Vagina (tissue), 2 donors: Measurements from ENCODE around the gene PRIMPOL. TPM values are rescaled to one million over a fixed set of nuclear protein-coding genes. Genes with fewer than 3 reads are reported as not detected.

Source experiments
- DNase-seq, 2 donors: peaks; one replicate each; pipeline ENCODE4 v3.0.0-alpha.2; 2017; ENCODE audit errors: extremely low spot score in 2 of 2
- H3K27ac ChIP-seq: fragments of 200-600 bp; sonication (generic); one replicate; pipeline ENCODE4 v1.5.1; 2019
- H3K27me3 ChIP-seq: fragments of 200-600 bp; sonication (generic); one replicate; pipeline ENCODE4 v1.5.1; 2019
- H3K36me3 ChIP-seq, 2 donors: fragments of 200-600 bp; sonication (generic); one replicate each; pipeline ENCODE4 v1.5.1; 2017 to 2019
- H3K4me1 ChIP-seq: fragments of 200-600 bp; sonication (generic); one replicate; pipeline ENCODE4 v1.5.1; 2019
- H3K4me3 ChIP-seq, 2 donors: fragments of 200-600 bp; sonication (generic); 1 replicate in 1 of 2; 2 replicates in 1 of 2; pipeline ENCODE4 v1.5.1; 2016 to 2019
- H3K9me3 ChIP-seq: fragments of 200-600 bp; sonication (generic); one replicate; pipeline ENCODE4 v1.5.1; 2019
- POLR2A ChIP-seq, 2 donors: fragments of 450-650 bp; IDR thresholded peaks; one replicate each; pipeline ENCODE4 v1.6.1; 2017; ENCODE audit warnings: antibody characterized with exemption in 2 of 2, mild to moderate bottlenecking in 2 of 2, moderate library complexity in 2 of 2
- POLR2AphosphoS5 ChIP-seq, 2 donors: sonication (generic); formaldehyde crosslinking; IDR thresholded peaks; one replicate each; pipeline ENCODE4 v1.9.0; 2017; ENCODE audit warnings: antibody characterized with exemption in 2 of 2, mild to moderate bottlenecking in 2 of 2, low read depth in 1 of 2; ENCODE audit not compliant: insufficient read depth in 1 of 2
- intact Hi-C: fragments of 100-400 bp; cut with DNase I; formaldehyde crosslinking; loops from one replicate; pipeline ENCODE4 v1.15.1; 2023
- total RNA-seq: library from RNA; depleted of rRNA; stranded (reverse); fragments of >200 nt; gene quantifications from one replicate; pipeline ENCODE4 v1.2.3, GENCODE V29; 2016
- TF ChIP-seq, protein P1 (sequence below), 3 experiments: fragments of 450-650 bp in 2 of 3; fragments of 200-600 bp in 1 of 3; sonication (generic) in 1 of 3; IDR thresholded peaks; one replicate each; pipeline ENCODE4 v1.5.1; 2017 to 2019; ENCODE audit warnings: antibody characterized with exemption in 3 of 3, mild to moderate bottlenecking in 2 of 3, moderate library complexity in 2 of 3

PRIMPOL gene
- total RNA-seq, 1 donor from 2014 or later = 14.0 TPM

- no peak for DNase-seq
- Histone ChIP-seq H3K9me3 (no peaks in the 10 kb centered on the region), H3K27me3 (no peaks in the 10 kb centered on the region), H3K27ac (no peak overlapping the region), H3K4me3 (no peak overlapping the region), H3K4me1 (peaks cover 15% of the 10 kb centered on the region), H3K36me3 (no peaks in the 10 kb centered on the region)
- TF ChIP-seq POLR2AphosphoS5 (IDR thresholded peaks at IDR 0.05; ENCODE audit: insufficient read depth in 1 of 2, low read depth in 1 of 2) = no peak
- TF ChIP-seq, protein P1, sequence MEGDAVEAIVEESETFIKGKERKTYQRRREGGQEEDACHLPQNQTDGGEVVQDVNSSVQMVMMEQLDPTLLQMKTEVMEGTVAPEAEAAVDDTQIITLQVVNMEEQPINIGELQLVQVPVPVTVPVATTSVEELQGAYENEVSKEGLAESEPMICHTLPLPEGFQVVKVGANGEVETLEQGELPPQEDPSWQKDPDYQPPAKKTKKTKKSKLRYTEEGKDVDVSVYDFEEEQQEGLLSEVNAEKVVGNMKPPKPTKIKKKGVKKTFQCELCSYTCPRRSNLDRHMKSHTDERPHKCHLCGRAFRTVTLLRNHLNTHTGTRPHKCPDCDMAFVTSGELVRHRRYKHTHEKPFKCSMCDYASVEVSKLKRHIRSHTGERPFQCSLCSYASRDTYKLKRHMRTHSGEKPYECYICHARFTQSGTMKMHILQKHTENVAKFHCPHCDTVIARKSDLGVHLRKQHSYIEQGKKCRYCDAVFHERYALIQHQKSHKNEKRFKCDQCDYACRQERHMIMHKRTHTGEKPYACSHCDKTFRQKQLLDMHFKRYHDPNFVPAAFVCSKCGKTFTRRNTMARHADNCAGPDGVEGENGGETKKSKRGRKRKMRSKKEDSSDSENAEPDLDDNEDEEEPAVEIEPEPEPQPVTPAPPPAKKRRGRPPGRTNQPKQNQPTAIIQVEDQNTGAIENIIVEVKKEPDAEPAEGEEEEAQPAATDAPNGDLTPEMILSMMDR (IDR thresholded peaks at IDR 0.05) = no peak
- no peak for TF ChIP-seq POLR2A (IDR thresholded peaks at IDR 0.05)
- intact Hi-C loops = loop anchor here (1.0 kb wide), 1 partner anchor 19 kb away; no protein-coding TSS in a partner anchor
Measured at GRCh38 chr4:184728858-184729257, 79.3 kb downstream of the PRIMPOL start.

- peaks cover 20% of the 10 kb centered on the region for H3K4me1 ChIP-seq
- H3K27me3 ChIP-seq = no peaks in the 10 kb centered on the region
- no peak for DNase-seq
- no peak for TF ChIP-seq POLR2AphosphoS5 (IDR thresholded peaks at IDR 0.05; ENCODE audit: insufficient read depth in 1 of 2, low read depth in 1 of 2)
- TF ChIP-seq POLR2A (IDR thresholded peaks at IDR 0.05) = no peak
- H3K4me3 ChIP-seq = no peak overlapping the region
- intact Hi-C loops = loop anchor here (1.0 to 10.0 kb wide), 2 partner anchors 20 to 85 kb away; partner anchors contain the start of genes CASP3 and PRIMPOL
- no peaks in the 10 kb centered on the region for H3K36me3 ChIP-seq
- no peak overlapping the region for H3K27ac ChIP-seq
- H3K9me3 ChIP-seq = no peaks in the 10 kb centered on the region
Measured at GRCh38 chr4:184729946-184730345, 80.4 kb downstream of the PRIMPOL start.

GRCh38 chr4:184731056-184731455, 81.5 kb downstream of the PRIMPOL start:
- intact Hi-C loops = loop anchor here (10.0 kb wide), 1 partner anchor 86 kb away; the partner anchor contains the start of genes CASP3 and PRIMPOL
- H3K27me3 ChIP-seq = no peaks in the 10 kb centered on the region
- TF ChIP-seq POLR2A (IDR thresholded peaks at IDR 0.05) (no peak), POLR2AphosphoS5 (IDR thresholded peaks at IDR 0.05; ENCODE audit: insufficient read depth in 1 of 2, low read depth in 1 of 2) (no peak)
- TF ChIP-seq, protein P1 (IDR thresholded peaks at IDR 0.05) = no peak
- no peak overlapping the region for H3K4me3 ChIP-seq
- H3K4me1 ChIP-seq = peaks cover 20% of the 10 kb centered on the region
- H3K9me3 ChIP-seq = no peaks in the 10 kb centered on the region
- H3K36me3 ChIP-seq = no peaks in the 10 kb centered on the region
- H3K27ac ChIP-seq = no peak overlapping the region
- DNase-seq = no peak

DNA sequence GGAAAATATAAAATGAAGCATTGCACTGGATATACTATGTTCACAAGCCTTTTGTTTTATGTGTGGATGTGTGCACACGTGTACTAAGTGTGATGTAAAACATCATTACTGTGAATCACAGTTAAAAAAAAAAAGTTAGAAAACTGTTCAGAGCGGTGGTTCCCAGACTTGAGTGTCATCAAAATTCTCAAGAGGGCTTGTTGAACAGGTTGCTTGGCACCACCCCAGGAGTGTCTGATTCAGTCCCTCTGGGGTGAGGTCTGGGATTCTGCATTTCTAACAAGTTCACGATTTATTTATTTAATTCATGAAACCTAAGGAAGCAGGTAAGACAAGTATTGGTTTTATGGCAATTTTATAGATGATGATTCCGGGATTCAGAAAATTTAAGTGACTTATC, 82.6 kb downstream of the PRIMPOL start:
- no peak for DNase-seq
- Histone ChIP-seq H3K9me3 (no peaks in the 10 kb centered on the region), H3K27me3 (no peaks in the 10 kb centered on the region), H3K4me3 (no peak overlapping the region), H3K36me3 (no peaks in the 10 kb centered on the region), H3K27ac (peak overlapping the region; percentile 44), H3K4me1 (peaks cover 20% of the 10 kb centered on the region)
- intact Hi-C loops = loop anchor here (10.0 kb wide), 1 partner anchor 87 kb away; the partner anchor contains the start of genes CASP3 and PRIMPOL
- TF ChIP-seq POLR2AphosphoS5 (IDR thresholded peaks at IDR 0.05; ENCODE audit: insufficient read depth in 1 of 2, low read depth in 1 of 2) (peak in 1 of 2 donors; percentile 34), POLR2A (IDR thresholded peaks at IDR 0.05) (no peak)
- TF ChIP-seq, protein P1 (IDR thresholded peaks at IDR 0.05) = no peak

- peak in 1 of 2 donors; percentile 97 for DNase-seq
- Histone ChIP-seq H3K4me3 (peak within 1 kb of the TSS; percentile 59 to 80), H3K4me1 (peaks cover 20% of the 10 kb centered on the region), H3K27me3 (no peaks in the 10 kb centered on the region), H3K27ac (peak within 1 kb of the TSS; percentile 67), H3K36me3 (no peaks in the 10 kb centered on the region), H3K9me3 (no peaks in the 10 kb centered on the region)
- TF ChIP-seq, protein P1 (IDR thresholded peaks at IDR 0.05) = peak in 2 of 3 experiments; percentile 23 to 69
- TF ChIP-seq POLR2A (IDR thresholded peaks at IDR 0.05) (peak in 1 of 2 donors; percentile 92), POLR2AphosphoS5 (IDR thresholded peaks at IDR 0.05; ENCODE audit: insufficient read depth in 1 of 2, low read depth in 1 of 2) (peak; percentile 90 to 97)
- intact Hi-C loops = loop anchor here (10.0 kb wide), 1 partner anchor 89 kb away; the partner anchor contains the start of genes CASP3 and PRIMPOL
Measured at GRCh38 chr4:184733654-184734524, 84.4 kb downstream of the PRIMPOL start, which contains the start of gene CENPU. Gene CENPU, minus strand, starts transcription at chr4:184734096. Its CDS starts 34 bp downstream, at chr4:184734062.
